Rectal smooth muscle tissue (tissue), 1 donor: ENCODE results near the gene GABBR2.

Experiments used
- H3K27ac ChIP-seq: one replicate; pipeline ENCODE4 v1.7.0; 2013; ENCODE audit warnings: low read depth, low read length, inconsistent platforms
- H3K27me3 ChIP-seq: one replicate; pipeline ENCODE4 v1.7.0; 2013; ENCODE audit warnings: low read length; ENCODE audit not compliant: control insufficient read depth, insufficient read depth
- H3K36me3 ChIP-seq: one replicate; pipeline ENCODE4 v1.7.0; 2013; ENCODE audit warnings: low read length; ENCODE audit not compliant: control insufficient read depth, insufficient read depth
- H3K4me1 ChIP-seq: one replicate; pipeline ENCODE4 v1.7.0; 2013; ENCODE audit warnings: low read length; ENCODE audit not compliant: control insufficient read depth, insufficient read depth
- H3K4me3 ChIP-seq: one replicate; pipeline ENCODE4 v1.7.0; 2013; ENCODE audit warnings: low read length
- H3K9ac ChIP-seq: one replicate; pipeline ENCODE4 v1.7.0; 2013; ENCODE audit warnings: low read length

GABBR2 gene

DNA sequence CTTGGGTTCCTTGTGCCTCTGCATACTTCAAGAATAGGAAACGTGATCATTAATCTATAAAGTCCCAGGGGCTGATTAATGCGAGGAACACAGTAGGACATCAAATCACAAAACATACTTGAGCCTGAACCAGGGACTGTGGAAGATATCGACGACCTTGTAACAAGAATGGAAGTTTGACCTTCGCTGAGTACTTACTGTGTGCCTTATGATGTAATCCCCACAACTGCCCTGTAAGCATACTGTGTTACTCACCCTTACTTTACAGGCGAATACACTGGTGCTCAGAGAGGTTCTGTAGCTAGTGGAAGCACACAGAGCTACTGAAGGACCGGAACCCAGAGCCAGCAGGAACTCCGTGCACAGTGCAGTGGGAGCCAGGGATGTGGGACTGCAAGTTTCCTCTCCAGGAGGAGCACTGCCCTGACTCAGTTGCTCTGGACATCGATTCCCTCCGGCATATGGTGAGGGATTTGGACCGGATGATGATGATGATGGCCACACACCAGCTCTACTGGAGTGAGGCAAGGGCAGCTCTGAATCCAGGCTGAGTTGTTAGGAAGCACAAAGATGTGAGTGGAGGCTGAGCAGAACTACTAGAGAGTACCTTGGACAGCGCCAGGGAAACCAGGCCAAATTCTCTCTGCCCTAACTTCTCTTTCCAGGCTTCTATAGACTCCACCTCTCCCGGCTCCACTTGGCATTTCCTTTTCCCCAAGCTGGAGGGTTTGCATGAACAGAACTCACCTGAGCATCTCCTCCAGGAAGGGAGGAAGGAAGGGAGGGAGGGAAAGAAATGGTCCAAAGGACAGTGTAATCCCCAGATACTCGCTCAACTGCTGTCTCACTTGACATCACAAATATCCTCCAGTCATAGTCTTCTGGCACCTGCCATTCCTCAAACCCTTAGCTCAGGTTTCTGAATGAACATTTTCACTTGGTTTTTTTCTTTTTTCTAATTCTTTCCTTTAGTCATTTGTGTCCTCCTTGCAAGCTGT is 1.5 kb upstream of the GABBR2 start:
- Histone ChIP-seq H3K27me3 (peaks cover 27% of the 10 kb centered on the region), H3K36me3 (no peaks in the 10 kb centered on the region), H3K4me3 (no peak overlapping the region), H3K27ac (no peak overlapping the region), H3K9ac (no peak overlapping the region), H3K4me1 (no peaks in the 10 kb centered on the region)

DNA sequence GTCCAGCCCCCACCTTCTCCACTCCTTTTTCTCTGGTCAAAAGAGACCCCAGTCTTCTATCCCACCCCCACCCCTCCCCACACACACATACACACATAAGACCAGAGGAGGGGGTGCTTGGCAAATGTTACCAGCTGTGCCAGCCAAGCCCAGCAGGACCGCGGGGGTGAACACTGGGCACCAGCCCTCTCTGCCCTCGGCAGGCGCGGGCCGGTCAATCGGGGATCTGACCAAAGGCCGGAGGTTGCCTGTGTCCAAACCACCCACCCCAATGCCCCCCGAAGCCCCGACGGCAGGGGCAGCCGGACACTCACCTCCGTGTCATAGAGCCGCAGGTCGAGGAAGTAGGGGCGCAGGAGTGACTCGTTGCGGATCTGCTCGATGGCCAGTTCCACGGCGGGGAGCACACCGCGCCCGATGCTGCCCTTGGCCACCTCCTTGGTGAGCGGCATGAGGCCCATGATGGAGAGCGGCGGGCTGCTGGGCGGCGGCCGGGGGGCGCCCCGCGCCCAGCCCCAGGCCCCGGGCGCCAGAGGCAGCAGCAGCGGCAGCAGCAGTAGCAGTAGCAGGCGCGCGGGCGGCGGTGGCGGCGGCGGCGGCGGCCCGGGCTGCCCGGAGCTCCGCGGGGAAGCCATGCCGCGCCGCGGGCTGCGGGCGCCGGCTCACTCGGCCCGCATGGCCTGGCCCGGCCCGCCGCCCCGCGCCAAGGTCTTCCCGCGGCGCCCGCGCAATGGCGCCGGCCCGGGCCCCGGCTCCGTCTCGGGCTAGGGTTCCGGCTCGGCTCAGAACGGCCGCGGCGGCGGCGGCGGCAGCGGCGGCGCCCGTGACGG is 417 bp downstream of the GABBR2 start:
- H3K27me3 ChIP-seq = peaks cover 30% of the 10 kb centered on the region
- H3K36me3 ChIP-seq = no peaks in the 10 kb centered on the region
- no peak overlapping the region for H3K27ac ChIP-seq
- H3K9ac ChIP-seq = no peak overlapping the region
- H3K4me1 ChIP-seq = no peaks in the 10 kb centered on the region
- H3K4me3 ChIP-seq = no peak overlapping the region

DNA sequence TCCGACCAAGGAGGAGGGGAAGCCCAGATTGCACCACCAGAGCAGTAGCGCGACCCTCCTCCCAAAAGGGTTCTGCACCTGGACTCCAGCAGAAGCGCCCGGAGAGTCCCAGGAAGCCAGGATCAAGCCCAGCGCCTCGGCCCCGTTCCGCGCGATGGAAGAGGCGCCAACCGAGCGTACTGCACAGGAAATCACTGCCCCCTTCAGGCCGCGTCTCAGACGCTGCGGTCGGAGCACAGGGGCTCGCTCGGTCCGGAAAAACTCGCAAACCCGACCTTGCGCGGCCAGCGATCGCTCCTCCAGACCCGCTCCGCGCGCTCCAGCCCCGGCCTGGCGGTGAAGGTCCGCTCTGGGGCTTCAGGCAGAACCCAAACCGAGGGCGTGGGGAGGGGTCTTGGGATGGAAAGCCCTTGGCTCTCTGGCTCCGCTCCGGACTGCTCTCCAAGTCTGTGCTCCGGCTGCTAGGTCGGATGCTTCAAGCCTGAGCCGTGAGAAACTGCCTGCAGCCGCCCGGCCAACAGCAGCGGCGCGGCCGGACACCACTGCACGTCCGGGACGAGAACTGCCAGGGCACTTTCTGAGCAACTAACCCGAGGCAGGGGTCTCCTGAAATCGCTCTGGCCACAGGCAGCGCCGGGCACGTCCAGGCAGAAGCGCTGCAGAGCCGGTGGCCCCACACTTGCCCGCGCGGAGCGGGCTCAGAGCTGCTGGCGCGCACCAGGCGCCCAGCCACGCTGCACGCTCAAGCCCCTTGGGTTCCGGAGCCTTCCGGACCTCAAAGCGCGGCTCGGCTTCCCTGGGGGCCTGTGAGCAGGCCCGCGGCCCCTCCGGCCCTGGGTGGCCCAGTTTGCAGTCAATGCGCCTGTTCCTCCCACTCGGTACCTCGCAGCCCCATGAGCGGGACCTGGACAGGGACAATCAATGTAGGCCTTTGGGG is 1.3 kb downstream of the GABBR2 start:
- H3K9ac ChIP-seq = no peak overlapping the region
- peaks cover 30% of the 10 kb centered on the region for H3K27me3 ChIP-seq
- H3K4me3 ChIP-seq = no peak overlapping the region
- no peaks in the 10 kb centered on the region for H3K36me3 ChIP-seq
- no peaks in the 10 kb centered on the region for H3K4me1 ChIP-seq
- no peak overlapping the region for H3K27ac ChIP-seq

DNA sequence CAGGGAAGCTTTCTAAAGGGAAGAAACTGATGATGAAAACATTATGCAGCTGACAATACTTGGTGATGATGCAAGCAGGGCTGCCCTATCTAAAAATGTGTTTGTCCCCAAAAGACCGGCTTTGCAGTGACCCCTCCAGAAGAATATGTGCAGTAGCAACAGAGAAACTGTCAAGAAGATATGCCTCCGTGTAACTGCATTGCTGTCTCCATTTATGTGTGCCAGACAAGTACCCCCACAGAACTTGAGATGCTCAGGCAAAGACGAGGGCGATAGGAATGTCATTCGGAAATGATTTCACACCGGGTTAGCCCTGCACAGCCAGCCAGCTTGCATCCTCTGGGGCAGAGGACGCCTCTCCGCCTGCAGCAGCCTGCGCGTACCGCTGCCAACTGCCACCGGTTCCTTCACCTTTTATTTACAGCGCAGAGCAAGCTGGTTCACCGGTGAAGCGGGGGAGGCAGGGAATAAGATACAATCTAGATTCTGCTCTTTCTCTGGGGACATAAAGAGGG is 2.0 kb downstream of the GABBR2 start:
- Histone ChIP-seq H3K4me1 (no peaks in the 10 kb centered on the region), H3K4me3 (no peak overlapping the region), H3K27ac (no peak overlapping the region), H3K9ac (no peak overlapping the region), H3K27me3 (peaks cover 33% of the 10 kb centered on the region), H3K36me3 (no peaks in the 10 kb centered on the region)

- Histone ChIP-seq H3K4me1 (no peaks in the 10 kb centered on the region), H3K27me3 (peaks cover 21% of the 10 kb centered on the region), H3K36me3 (no peaks in the 10 kb centered on the region), H3K4me3 (no peak overlapping the region), H3K27ac (no peak overlapping the region), H3K9ac (no peak overlapping the region)
Observed at GRCh38 chr9:98702835-98703380, 5.8 kb downstream of the GABBR2 start.

DNA sequence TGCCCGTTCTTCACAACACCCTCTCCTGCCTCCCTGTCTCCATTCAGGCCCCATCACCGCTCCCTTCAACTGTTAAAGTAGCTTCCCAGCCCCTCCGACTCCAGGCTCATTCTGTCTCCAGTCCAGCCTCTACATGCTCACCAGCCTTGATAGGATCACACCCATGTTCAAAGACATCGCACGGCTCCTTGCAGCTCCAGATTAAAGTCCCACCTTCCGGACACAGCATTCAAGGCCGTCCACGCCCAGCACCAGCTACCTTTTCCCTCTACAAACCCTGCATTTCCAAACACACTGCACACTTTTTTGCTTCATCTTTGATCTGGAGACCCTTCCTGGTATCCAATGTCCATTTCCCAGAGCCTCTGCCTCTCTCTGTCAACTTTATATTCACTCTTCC is 6.4 kb downstream of the GABBR2 start:
- Histone ChIP-seq H3K27me3 (peaks cover 15% of the 10 kb centered on the region), H3K9ac (no peak overlapping the region), H3K27ac (no peak overlapping the region), H3K4me1 (no peaks in the 10 kb centered on the region), H3K4me3 (no peak overlapping the region), H3K36me3 (no peaks in the 10 kb centered on the region)

- no peak overlapping the region for H3K9ac ChIP-seq
- no peaks in the 10 kb centered on the region for H3K4me1 ChIP-seq
- H3K4me3 ChIP-seq = no peak overlapping the region
- H3K27me3 ChIP-seq = peaks cover 8% of the 10 kb centered on the region
- H3K27ac ChIP-seq = no peak overlapping the region
- H3K36me3 ChIP-seq = no peaks in the 10 kb centered on the region
Observed at GRCh38 chr9:98701576-98701975, 7.2 kb downstream of the GABBR2 start.

GRCh38 chr9:98700801-98701200 is 7.9 kb downstream of the GABBR2 start:
- H3K4me3 ChIP-seq = no peak overlapping the region
- H3K27ac ChIP-seq = no peak overlapping the region
- H3K27me3 ChIP-seq = peaks cover 6% of the 10 kb centered on the region
- no peaks in the 10 kb centered on the region for H3K4me1 ChIP-seq
- H3K9ac ChIP-seq = no peak overlapping the region
- no peaks in the 10 kb centered on the region for H3K36me3 ChIP-seq

DNA sequence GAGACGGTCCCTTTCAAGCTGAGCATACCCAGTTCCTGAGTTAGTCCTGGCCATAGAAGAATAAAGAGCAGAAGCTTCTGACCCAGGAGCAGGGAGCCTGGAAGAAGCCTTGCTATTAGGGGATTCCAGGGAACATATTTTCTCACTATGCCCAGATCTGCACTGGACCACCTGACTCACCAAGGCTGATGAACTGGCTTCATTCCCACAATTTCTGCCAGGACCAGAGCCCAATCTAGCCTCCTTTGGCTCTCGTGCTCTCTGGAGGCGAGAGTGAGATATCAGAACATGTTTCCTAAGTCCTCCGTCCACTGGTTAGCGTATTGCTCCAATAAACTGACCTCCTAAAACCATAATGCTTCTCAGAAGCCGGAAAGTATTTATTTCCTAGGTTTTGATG is 9.9 kb downstream of the GABBR2 start:
- Histone ChIP-seq H3K9ac (no peak overlapping the region), H3K36me3 (no peaks in the 10 kb centered on the region), H3K27ac (no peak overlapping the region), H3K4me3 (no peak overlapping the region), H3K27me3 (peaks cover 3% of the 10 kb centered on the region), H3K4me1 (no peaks in the 10 kb centered on the region)

DNA sequence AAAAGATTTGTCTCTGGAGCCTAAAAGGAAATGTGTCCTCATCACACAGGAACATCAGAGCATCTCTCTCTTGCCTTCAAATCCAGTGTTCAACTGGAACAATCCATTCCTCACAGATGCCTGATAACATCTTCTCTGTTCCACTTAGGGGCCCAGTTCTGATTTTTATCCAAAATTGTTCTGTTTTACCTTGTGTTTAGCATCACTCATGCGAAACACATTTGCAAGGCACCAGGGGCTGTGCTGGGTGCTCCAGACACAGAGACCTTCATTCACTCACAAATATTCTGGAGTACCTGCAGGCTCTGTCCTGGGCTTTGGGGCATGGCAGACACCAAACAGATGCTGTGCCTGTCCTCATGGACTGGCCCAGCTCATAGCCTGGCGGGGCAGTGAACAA is 13.8 kb downstream of the GABBR2 start:
- Histone ChIP-seq H3K4me3 (no peak overlapping the region), H3K27me3 (no peaks in the 10 kb centered on the region), H3K36me3 (no peaks in the 10 kb centered on the region), H3K4me1 (no peaks in the 10 kb centered on the region), H3K27ac (no peak overlapping the region), H3K9ac (no peak overlapping the region)

DNA sequence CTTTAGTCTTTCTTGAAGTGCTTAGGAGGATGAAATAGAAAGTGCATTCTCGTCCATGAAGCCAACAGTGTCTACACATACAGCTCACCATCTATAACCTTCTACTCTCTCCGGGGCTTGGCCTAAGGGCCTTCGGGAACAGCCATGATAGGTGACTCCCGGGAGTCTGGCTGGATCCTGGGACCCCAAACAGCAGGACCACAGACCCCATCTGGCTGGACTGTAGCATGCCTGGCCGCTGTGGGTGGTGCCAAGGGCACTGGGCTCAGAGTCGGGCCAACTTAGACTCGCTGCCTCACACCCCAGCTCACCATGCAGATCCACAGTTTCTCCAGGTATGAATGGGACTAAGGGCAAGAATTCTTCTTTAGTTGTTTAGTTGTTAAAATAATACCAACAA is 16.3 kb downstream of the GABBR2 start:
- Histone ChIP-seq H3K4me3 (no peak overlapping the region), H3K36me3 (no peaks in the 10 kb centered on the region)

More for the DNA sequence above, 16.3 kb downstream of the GABBR2 start:
- Histone ChIP-seq H3K27me3 (no peaks in the 10 kb centered on the region), H3K27ac (no peak overlapping the region), H3K9ac (no peak overlapping the region), H3K4me1 (no peaks in the 10 kb centered on the region)
